HepG2 (cell line): Measurements from ENCODE around the gene STUB1. TPM values are rescaled to one million over a fixed set of nuclear protein-coding genes. Genes with fewer than 3 reads are reported as not detected.

Experiments
- BCLAF1 ChIP-seq: fragments of 450-650 bp; IDR thresholded peaks from 2 replicates; pipeline ENCODE4 v1.6.1; 2017; ENCODE audit warnings: mild to moderate bottlenecking
- FOXO4 ChIP-seq: sonication (generic); formaldehyde crosslinking; conservative IDR thresholded peaks from 2 replicates; pipeline ENCODE4 v1.8.1; 2023; ENCODE audit warnings: missing genetic modification reagents
- GMEB2 ChIP-seq: IDR thresholded peaks from 2 replicates; pipeline ENCODE4 v1.6.1; 2016; ENCODE audit warnings: missing biosample characterization, missing genetic modification reagents, low read depth
- ISX ChIP-seq: sonication (generic); formaldehyde crosslinking; conservative IDR thresholded peaks from 2 replicates; pipeline ENCODE4 v1.5.0; 2020; ENCODE audit warnings: missing genetic modification reagents
- KDM4B ChIP-seq: sonication (generic); formaldehyde crosslinking; IDR thresholded peaks from 2 replicates; pipeline ENCODE4 v1.4.0; 2020; ENCODE audit warnings: missing genetic modification reagents
- PHF20 ChIP-seq: sonication (generic); formaldehyde crosslinking; IDR thresholded peaks from 2 replicates; pipeline ENCODE4 v1.5.0; 2020; ENCODE audit warnings: mild to moderate bottlenecking, missing genetic modification reagents
- PTBP1 ChIP-seq: fragments of 200-400 bp; formaldehyde crosslinking; IDR thresholded peaks from 2 replicates; pipeline ENCODE4 v1.6.1; 2018; ENCODE audit warnings: low read length, low read depth; ENCODE audit not compliant: poor library complexity, severe bottlenecking
- RFX1 ChIP-seq: fragments of 450-650 bp; IDR thresholded peaks from 2 replicates; pipeline ENCODE4 v1.6.1; 2017
- RNF2 ChIP-seq: fragments of 450-650 bp; conservative IDR thresholded peaks from 2 replicates; pipeline ENCODE4 v1.6.1; 2016; ENCODE audit warnings: low read depth
- SNAPC2 ChIP-seq: sonication (generic); formaldehyde crosslinking; IDR thresholded peaks from 2 replicates; pipeline ENCODE4 v1.8.1; 2022; ENCODE audit warnings: mild to moderate bottlenecking, missing genetic modification reagents
- SPEN ChIP-seq: sonication (generic); formaldehyde crosslinking; IDR thresholded peaks from 2 replicates; pipeline ENCODE4 v1.5.1; 2020; ENCODE audit warnings: low read depth, mild to moderate bottlenecking, missing genetic modification reagents
- SRSF4 ChIP-seq: fragments of 200-400 bp; formaldehyde crosslinking; IDR thresholded peaks from one replicate; pipeline ENCODE4 v1.6.1; 2018; ENCODE audit warnings: mild to moderate bottlenecking, low read depth, low read length, moderate library complexity; ENCODE audit not compliant: poor library complexity, severe bottlenecking
- TEAD3 ChIP-seq: optimal IDR thresholded peaks from 2 replicates; pipeline ENCODE3; 2016; ENCODE audit warnings: borderline replicate concordance
- YY1 ChIP-seq: IDR thresholded peaks from 2 replicates; pipeline ENCODE4 v1.6.1; 2011; ENCODE audit warnings: low read length, low read depth, moderate library complexity, mild to moderate bottlenecking; ENCODE audit not compliant: insufficient read depth, insufficient replicate concordance
- ZBTB14 ChIP-seq: sonication (generic); formaldehyde crosslinking; IDR thresholded peaks from 2 replicates; pipeline ENCODE4 v1.4.0; 2020; ENCODE audit warnings: missing genetic modification reagents
- ZBTB39 ChIP-seq: sonication (generic); formaldehyde crosslinking; IDR thresholded peaks from 2 replicates; pipeline ENCODE4 v1.5.0; 2020; ENCODE audit warnings: missing genetic modification reagents
- ZNF777 ChIP-seq: sonication (generic); formaldehyde crosslinking; IDR thresholded peaks from 2 replicates; pipeline ENCODE4 v1.4.0; 2020; ENCODE audit warnings: missing genetic modification reagents
- polyA plus RNA-seq, 8 experiments: library from polyadenylated mRNA; depleted of rRNA in 3 of 8; stranded (reverse) in 7 of 8; unstranded in 1 of 8; fragments of >200 nt; fragmentation: Illumina TruSeq in 4 of 8; extraction: Trizol in 4 of 8; gene quantifications; 2 replicates each; pipeline versions ENCODE4 v1.2.1 to v1.2.3, GENCODE V29; 2011 to 2016; ENCODE audit warnings: low read depth in 4 of 8, missing spikeins in 1 of 8, mixed read lengths in 1 of 8; ENCODE audit not compliant: insufficient read depth in 1 of 8
- total RNA-seq, 5 experiments: library from RNA; depleted of rRNA; stranded (reverse); fragments of >200 nt; fragmentation: Illumina TruSeq; extraction: Trizol; gene quantifications; 2 replicates each; pipeline ENCODE4 v1.2.3, GENCODE V29; 2016; ENCODE audit warnings: low read depth in 1 of 5

STUB1 gene
- total and polyA plus RNA-seq, 2 of the 13 experiments (the other 11 are each of a cell fraction or from before 2014, with no cell fraction given): 52.9 to 78.2 TPM

- TF ChIP-seq ZBTB14 (CRISPR knock-in tag) (peak; percentile 75), SNAPC2 (CRISPR knock-in tag) (no peak), SRSF4 (no peak), RFX1 (no peak), SPEN (CRISPR knock-in tag) (no peak; the same call in 1 of the 2 replicates), ZBTB39 (CRISPR knock-in tag) (no peak), TEAD3 (CRISPR knock-in tag) (no peak), BCLAF1 (no peak), YY1 (no peak), PHF20 (CRISPR knock-in tag) (no peak), ZNF777 (peak; percentile 66), KDM4B (no peak), RNF2 (no peak), FOXO4 (CRISPR knock-in tag) (0 out of 2 replicates have a peak, but pooled peaks have one; percentile 89), PTBP1 (no peak), ISX (CRISPR knock-in tag) (0 out of 2 replicates have a peak, but pooled peaks have one; percentile 76), GMEB2 (CRISPR knock-in tag) (no peak)
Observed at GRCh38 chr16:700684-701584, 20.7 kb downstream of the STUB1 start (continued).
